HEK293 (cell line): ENCODE results near the gene IGSF11.

Experiments used
- CTCF ChIA-PET: fragments of 350-600 bp; formaldehyde crosslinking; extraction: SDS; loops from one replicate; lab custom pipeline; 2021; ENCODE audit warnings: antibody characterized with exemption; lab: Yijun Ruan, JAX
- POLR2A ChIA-PET: fragments of 300-600 bp; formaldehyde crosslinking; extraction: SDS; loops from one replicate; lab custom pipeline; 2020; ENCODE audit warnings: antibody characterized with exemption, inconsistent platforms; lab: Yijun Ruan, JAX
- H3K27ac ChIP-seq: fragments of 200-500 bp; sonication (Bioruptor generic); 2 replicates; pipeline ENCODE4 v1.5.1; 2014; ENCODE audit warnings: low read depth, low read length, control low read depth, inconsistent platforms; ENCODE audit errors: extremely low read depth
- H3K36me3 ChIP-seq, 2 experiments: fragments of 200-500 bp in 1 of 2; sonication (Bioruptor generic) in 1 of 2; 1 replicate in 1 of 2; 2 replicates in 1 of 2; pipeline ENCODE4 v1.5.1; 2014 to 2017; ENCODE audit warnings: inconsistent platforms in 2 of 2, low read length in 2 of 2; ENCODE audit not compliant: control insufficient read depth in 2 of 2, insufficient read depth in 1 of 2
- H3K4me1 ChIP-seq: fragments of 200-500 bp; sonication (Bioruptor generic); 2 replicates; pipeline ENCODE4 v1.5.1; 2014; ENCODE audit warnings: mild to moderate bottlenecking, low read length, inconsistent platforms; ENCODE audit not compliant: control insufficient read depth, insufficient read depth
- H3K4me3 ChIP-seq: 2 replicates; pipeline ENCODE4 v1.5.1; 2011; ENCODE audit warnings: low read depth, mild to moderate bottlenecking, control low read depth, low read length, moderate library complexity
- H3K9me3 ChIP-seq: fragments of 200-500 bp; sonication (Bioruptor generic); 2 replicates; pipeline ENCODE4 v1.5.1; 2014; ENCODE audit warnings: low read depth, low read length, inconsistent platforms; ENCODE audit not compliant: control insufficient read depth, insufficient read depth
- SCRT1 ChIP-seq: fragments of 450-650 bp; formaldehyde crosslinking; IDR thresholded peaks from 2 replicates; pipeline ENCODE4 v1.5.1; 2016; ENCODE audit warnings: missing biosample characterization, missing genetic modification characterization, borderline replicate concordance
- SETDB1 ChIP-seq: IDR thresholded peaks from one replicate; pipeline ENCODE4 v1.6.1; 2017; ENCODE audit warnings: mild to moderate bottlenecking, low read length, moderate library complexity, mixed read lengths; ENCODE audit not compliant: insufficient read length
- SP7 ChIP-seq: fragments of 450-650 bp; formaldehyde crosslinking; IDR thresholded peaks from 2 replicates; pipeline ENCODE4 v1.5.1; 2016; ENCODE audit warnings: missing biosample characterization, missing genetic modification characterization
- ZFHX2 ChIP-seq: fragments of 450-650 bp; formaldehyde crosslinking; conservative IDR thresholded peaks from 2 replicates; pipeline ENCODE4 v1.5.1; 2016; ENCODE audit warnings: missing biosample characterization, missing genetic modification characterization
- ZIC2 ChIP-seq: fragments of 450-650 bp; formaldehyde crosslinking; IDR thresholded peaks from 2 replicates; pipeline ENCODE4 v1.5.1; 2016; ENCODE audit warnings: missing biosample characterization, missing genetic modification characterization
- ZNF10 ChIP-seq: fragments of 450-650 bp; formaldehyde crosslinking; IDR thresholded peaks from 2 replicates; pipeline ENCODE4 v1.5.1; 2017; ENCODE audit warnings: missing biosample characterization, missing genetic modification characterization
- ZNF138 ChIP-seq: fragments of 450-650 bp; formaldehyde crosslinking; IDR thresholded peaks from 2 replicates; pipeline ENCODE4 v1.5.1; 2016; ENCODE audit warnings: missing biosample characterization, missing genetic modification characterization, borderline replicate concordance
- ZNF2 ChIP-seq: fragments of 450-650 bp; formaldehyde crosslinking; IDR thresholded peaks from 2 replicates; pipeline ENCODE4 v1.5.1; 2016; ENCODE audit warnings: missing biosample characterization, missing genetic modification characterization
- ZNF350 ChIP-seq: fragments of 450-650 bp; formaldehyde crosslinking; IDR thresholded peaks from 2 replicates; pipeline ENCODE4 v1.5.0; 2017; ENCODE audit warnings: missing biosample characterization, mild to moderate bottlenecking, missing genetic modification characterization
- ZNF354C ChIP-seq: fragments of 450-650 bp; formaldehyde crosslinking; IDR thresholded peaks from 2 replicates; pipeline ENCODE4 v1.5.1; 2016; ENCODE audit warnings: missing biosample characterization, missing genetic modification characterization, low read depth, borderline replicate concordance
- ZNF404 ChIP-seq: fragments of 450-650 bp; formaldehyde crosslinking; IDR thresholded peaks from 2 replicates; pipeline ENCODE4 v1.5.1; 2017; ENCODE audit warnings: missing biosample characterization, missing genetic modification characterization
- ZNF514 ChIP-seq: fragments of 450-650 bp; formaldehyde crosslinking; IDR thresholded peaks from 2 replicates; pipeline ENCODE4 v1.5.1; 2016; ENCODE audit warnings: missing biosample characterization, missing genetic modification characterization
- ZNF610 ChIP-seq: fragments of 450-650 bp; formaldehyde crosslinking; IDR thresholded peaks from 2 replicates; pipeline ENCODE4 v1.5.1; 2016; ENCODE audit warnings: missing biosample characterization, missing genetic modification characterization, borderline replicate concordance
- ZNF768 ChIP-seq: fragments of 450-650 bp; formaldehyde crosslinking; IDR thresholded peaks from 2 replicates; pipeline ENCODE4 v1.5.1; 2018; ENCODE audit warnings: missing biosample characterization, mild to moderate bottlenecking, missing genetic modification characterization
- ZNF776 ChIP-seq: fragments of 450-650 bp; formaldehyde crosslinking; IDR thresholded peaks from 2 replicates; pipeline ENCODE4 v1.5.0; 2017; ENCODE audit warnings: missing biosample characterization, missing genetic modification characterization, borderline replicate concordance
- ZNF777 ChIP-seq: fragments of 450-650 bp; formaldehyde crosslinking; IDR thresholded peaks from 2 replicates; pipeline ENCODE4 v1.5.1; 2017; ENCODE audit warnings: missing biosample characterization, missing genetic modification characterization, borderline replicate concordance
- ZNF791 ChIP-seq: fragments of 450-650 bp; formaldehyde crosslinking; IDR thresholded peaks from 2 replicates; pipeline ENCODE4 v1.5.1; 2016; ENCODE audit warnings: missing biosample characterization, missing genetic modification characterization
- ZXDB ChIP-seq: fragments of 450-650 bp; formaldehyde crosslinking; IDR thresholded peaks from 2 replicates; pipeline ENCODE4 v1.5.1; 2016; ENCODE audit warnings: missing biosample characterization, missing genetic modification characterization
- TF ChIP-seq, protein P1 (sequence below): fragments of 450-650 bp; formaldehyde crosslinking; IDR thresholded peaks from 2 replicates; pipeline ENCODE4 v1.5.1; 2016; ENCODE audit warnings: missing biosample characterization, missing genetic modification characterization, borderline replicate concordance
- TF ChIP-seq, protein P2 (sequence below): fragments of 450-650 bp; formaldehyde crosslinking; IDR thresholded peaks from 2 replicates; pipeline ENCODE4 v1.5.1; 2016; ENCODE audit warnings: missing biosample characterization, missing genetic modification characterization
- TF ChIP-seq, protein P3 (sequence below): fragments of 450-650 bp; formaldehyde crosslinking; IDR thresholded peaks from 2 replicates; pipeline ENCODE4 v1.5.1; 2016; ENCODE audit warnings: missing biosample characterization, missing genetic modification characterization, borderline replicate concordance
- TF ChIP-seq, protein P4 (sequence below): fragments of 450-650 bp; formaldehyde crosslinking; IDR thresholded peaks from 2 replicates; pipeline ENCODE4 v1.5.1; 2017; ENCODE audit warnings: missing biosample characterization, mild to moderate bottlenecking, missing genetic modification characterization, moderate library complexity
- TF ChIP-seq, protein P5 (sequence below): fragments of 450-650 bp; formaldehyde crosslinking; IDR thresholded peaks from 2 replicates; pipeline ENCODE4 v1.5.1; 2016; ENCODE audit warnings: missing biosample characterization, missing genetic modification characterization
- TF ChIP-seq, protein P6 (sequence below): fragments of 450-650 bp; formaldehyde crosslinking; IDR thresholded peaks from 2 replicates; pipeline ENCODE4 v1.5.1; 2016; ENCODE audit warnings: missing biosample characterization, missing genetic modification characterization

The IGSF11 gene

DNA sequence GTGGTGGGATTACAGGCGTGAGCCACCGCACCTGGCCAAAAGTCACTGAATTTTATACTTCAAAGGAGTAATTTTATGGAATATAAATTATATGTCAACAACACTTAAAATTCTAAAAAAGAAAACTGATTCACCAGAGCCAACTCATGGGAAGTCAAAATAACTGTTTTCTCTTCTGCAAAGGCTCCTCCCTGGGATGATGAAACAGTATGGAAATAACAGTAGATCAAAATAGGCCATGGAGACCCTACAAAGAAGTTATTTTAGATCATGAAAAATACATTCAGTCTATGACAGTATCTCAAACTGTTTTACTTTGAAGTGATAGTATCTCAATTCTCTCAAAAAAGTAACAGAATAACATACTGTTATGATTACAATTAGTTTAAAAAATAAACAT, 102.7 kb downstream of the IGSF11 start (continued):
- TF ChIP-seq, protein P1, sequence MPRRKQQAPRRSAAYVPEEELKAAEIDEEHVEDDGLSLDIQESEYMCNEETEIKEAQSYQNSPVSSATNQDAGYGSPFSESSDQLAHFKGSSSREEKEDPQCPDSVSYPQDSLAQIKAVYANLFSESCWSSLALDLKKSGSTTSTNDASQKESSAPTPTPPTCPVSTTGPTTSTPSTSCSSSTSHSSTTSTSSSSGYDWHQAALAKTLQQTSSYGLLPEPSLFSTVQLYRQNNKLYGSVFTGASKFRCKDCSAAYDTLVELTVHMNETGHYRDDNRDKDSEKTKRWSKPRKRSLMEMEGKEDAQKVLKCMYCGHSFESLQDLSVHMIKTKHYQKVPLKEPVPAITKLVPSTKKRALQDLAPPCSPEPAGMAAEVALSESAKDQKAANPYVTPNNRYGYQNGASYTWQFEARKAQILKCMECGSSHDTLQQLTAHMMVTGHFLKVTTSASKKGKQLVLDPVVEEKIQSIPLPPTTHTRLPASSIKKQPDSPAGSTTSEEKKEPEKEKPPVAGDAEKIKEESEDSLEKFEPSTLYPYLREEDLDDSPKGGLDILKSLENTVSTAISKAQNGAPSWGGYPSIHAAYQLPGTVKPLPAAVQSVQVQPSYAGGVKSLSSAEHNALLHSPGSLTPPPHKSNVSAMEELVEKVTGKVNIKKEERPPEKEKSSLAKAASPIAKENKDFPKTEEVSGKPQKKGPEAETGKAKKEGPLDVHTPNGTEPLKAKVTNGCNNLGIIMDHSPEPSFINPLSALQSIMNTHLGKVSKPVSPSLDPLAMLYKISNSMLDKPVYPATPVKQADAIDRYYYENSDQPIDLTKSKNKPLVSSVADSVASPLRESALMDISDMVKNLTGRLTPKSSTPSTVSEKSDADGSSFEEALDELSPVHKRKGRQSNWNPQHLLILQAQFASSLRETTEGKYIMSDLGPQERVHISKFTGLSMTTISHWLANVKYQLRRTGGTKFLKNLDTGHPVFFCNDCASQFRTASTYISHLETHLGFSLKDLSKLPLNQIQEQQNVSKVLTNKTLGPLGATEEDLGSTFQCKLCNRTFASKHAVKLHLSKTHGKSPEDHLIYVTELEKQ: no peak
- TF ChIP-seq ZNF404 (tag by site-specific recombination): no peak
- TF ChIP-seq, protein P2, sequence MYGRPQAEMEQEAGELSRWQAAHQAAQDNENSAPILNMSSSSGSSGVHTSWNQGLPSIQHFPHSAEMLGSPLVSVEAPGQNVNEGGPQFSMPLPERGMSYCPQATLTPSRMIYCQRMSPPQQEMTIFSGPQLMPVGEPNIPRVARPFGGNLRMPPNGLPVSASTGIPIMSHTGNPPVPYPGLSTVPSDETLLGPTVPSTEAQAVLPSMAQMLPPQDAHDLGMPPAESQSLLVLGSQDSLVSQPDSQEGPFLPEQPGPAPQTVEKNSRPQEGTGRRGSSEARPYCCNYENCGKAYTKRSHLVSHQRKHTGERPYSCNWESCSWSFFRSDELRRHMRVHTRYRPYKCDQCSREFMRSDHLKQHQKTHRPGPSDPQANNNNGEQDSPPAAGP: no peak
- TF ChIP-seq, all 188 proteins: peak for 0

DNA sequence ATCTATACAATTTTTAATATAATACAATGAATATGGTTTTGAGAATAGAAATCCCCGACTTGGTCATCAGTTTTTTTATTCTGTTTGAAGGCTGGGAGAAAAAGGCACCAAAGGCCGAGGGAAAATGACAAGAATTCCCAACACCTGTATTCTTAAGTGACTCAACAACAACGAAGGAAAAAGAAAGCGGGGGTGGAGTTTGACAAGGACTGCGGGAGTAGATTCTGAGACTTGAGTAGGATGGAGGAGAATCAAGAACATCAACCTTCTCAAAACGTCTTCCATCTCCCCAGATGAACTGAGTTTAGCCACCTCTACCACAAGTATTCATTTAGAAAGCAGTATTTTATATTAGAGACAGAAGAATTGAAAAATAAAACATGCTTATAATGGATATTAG, 107.2 kb downstream of the IGSF11 start:
- Histone ChIP-seq H3K9me3 (no peaks in the 10 kb centered on the region), H3K4me3 (no peak overlapping the region), H3K27ac (no peak overlapping the region), H3K36me3 (no peaks in the 10 kb centered on the region), H3K4me1 (no peaks in the 10 kb centered on the region)
- CTCF ChIA-PET: no interaction called here
- TF ChIP-seq ZNF514 (tag by site-specific recombination) (no peak), ZNF776 (tag by site-specific recombination) (no peak), ZXDB (tag by site-specific recombination) (no peak), ZNF138 (tag by site-specific recombination) (no peak), ZNF10 (no peak), ZNF791 (tag by site-specific recombination) (no peak), SETDB1 (no peak), ZNF350 (tag by site-specific recombination) (no peak), ZNF610 (tag by site-specific recombination) (no peak)
- POLR2A ChIA-PET: no interaction called here

DNA sequence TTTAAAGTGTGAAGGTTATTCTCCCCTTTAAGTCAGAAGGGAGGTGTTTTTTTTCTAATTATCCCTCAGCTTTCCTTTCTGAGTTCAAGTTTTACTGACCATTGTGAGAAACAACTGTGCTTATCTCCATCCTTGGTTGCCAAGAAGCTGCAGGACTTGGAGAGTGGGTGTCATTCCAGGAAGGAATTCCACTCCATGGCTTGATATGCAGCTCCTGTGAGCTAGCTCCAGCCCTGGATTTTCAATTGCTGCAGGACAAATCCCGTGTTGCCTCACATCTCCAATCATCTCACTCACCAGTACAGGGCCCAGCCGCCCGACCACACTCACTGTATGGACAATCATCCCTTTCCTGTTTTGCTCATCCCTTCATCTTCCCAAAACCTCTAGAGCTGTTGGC, 122.5 kb downstream of the IGSF11 start:
- no peak overlapping the region for H3K27ac ChIP-seq
- ChIA-PET POLR2A (no interaction called here), CTCF (interaction anchor here (1.0 kb wide), 1 partner anchor 49 kb away, joined by 3 read pairs; no protein-coding TSS in a partner anchor)
- H3K9me3 ChIP-seq: no peaks in the 10 kb centered on the region
- no peaks in the 10 kb centered on the region for H3K36me3 ChIP-seq
- no peaks in the 10 kb centered on the region for H3K4me1 ChIP-seq
- no peak overlapping the region for H3K4me3 ChIP-seq
- no peak for TF ChIP-seq ZNF354C
- TF ChIP-seq, protein P3, sequence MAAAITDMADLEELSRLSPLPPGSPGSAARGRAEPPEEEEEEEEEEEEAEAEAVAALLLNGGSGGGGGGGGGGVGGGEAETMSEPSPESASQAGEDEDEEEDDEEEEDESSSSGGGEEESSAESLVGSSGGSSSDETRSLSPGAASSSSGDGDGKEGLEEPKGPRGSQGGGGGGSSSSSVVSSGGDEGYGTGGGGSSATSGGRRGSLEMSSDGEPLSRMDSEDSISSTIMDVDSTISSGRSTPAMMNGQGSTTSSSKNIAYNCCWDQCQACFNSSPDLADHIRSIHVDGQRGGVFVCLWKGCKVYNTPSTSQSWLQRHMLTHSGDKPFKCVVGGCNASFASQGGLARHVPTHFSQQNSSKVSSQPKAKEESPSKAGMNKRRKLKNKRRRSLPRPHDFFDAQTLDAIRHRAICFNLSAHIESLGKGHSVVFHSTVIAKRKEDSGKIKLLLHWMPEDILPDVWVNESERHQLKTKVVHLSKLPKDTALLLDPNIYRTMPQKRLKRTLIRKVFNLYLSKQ (tag by site-specific recombination): no peak
- TF ChIP-seq SP7 (tag by site-specific recombination): no peak
- TF ChIP-seq ZFHX2 (tag by site-specific recombination): no peak
- TF ChIP-seq, protein P4, sequence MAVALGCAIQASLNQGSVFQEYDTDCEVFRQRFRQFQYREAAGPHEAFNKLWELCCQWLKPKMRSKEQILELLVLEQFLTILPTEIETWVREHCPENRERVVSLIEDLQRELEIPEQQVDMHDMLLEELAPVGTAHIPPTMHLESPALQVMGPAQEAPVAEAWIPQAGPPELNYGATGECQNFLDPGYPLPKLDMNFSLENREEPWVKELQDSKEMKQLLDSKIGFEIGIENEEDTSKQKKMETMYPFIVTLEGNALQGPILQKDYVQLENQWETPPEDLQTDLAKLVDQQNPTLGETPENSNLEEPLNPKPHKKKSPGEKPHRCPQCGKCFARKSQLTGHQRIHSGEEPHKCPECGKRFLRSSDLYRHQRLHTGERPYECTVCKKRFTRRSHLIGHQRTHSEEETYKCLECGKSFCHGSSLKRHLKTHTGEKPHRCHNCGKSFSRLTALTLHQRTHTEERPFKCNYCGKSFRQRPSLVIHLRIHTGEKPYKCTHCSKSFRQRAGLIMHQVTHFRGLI (tag by site-specific recombination): no peak
- TF ChIP-seq ZNF2 (tag by site-specific recombination): no peak
- TF ChIP-seq ZNF768 (tag by site-specific recombination): no peak
- TF ChIP-seq, protein P5, sequence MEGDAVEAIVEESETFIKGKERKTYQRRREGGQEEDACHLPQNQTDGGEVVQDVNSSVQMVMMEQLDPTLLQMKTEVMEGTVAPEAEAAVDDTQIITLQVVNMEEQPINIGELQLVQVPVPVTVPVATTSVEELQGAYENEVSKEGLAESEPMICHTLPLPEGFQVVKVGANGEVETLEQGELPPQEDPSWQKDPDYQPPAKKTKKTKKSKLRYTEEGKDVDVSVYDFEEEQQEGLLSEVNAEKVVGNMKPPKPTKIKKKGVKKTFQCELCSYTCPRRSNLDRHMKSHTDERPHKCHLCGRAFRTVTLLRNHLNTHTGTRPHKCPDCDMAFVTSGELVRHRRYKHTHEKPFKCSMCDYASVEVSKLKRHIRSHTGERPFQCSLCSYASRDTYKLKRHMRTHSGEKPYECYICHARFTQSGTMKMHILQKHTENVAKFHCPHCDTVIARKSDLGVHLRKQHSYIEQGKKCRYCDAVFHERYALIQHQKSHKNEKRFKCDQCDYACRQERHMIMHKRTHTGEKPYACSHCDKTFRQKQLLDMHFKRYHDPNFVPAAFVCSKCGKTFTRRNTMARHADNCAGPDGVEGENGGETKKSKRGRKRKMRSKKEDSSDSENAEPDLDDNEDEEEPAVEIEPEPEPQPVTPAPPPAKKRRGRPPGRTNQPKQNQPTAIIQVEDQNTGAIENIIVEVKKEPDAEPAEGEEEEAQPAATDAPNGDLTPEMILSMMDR (tag by site-specific recombination): no peak
- TF ChIP-seq, protein P6, sequence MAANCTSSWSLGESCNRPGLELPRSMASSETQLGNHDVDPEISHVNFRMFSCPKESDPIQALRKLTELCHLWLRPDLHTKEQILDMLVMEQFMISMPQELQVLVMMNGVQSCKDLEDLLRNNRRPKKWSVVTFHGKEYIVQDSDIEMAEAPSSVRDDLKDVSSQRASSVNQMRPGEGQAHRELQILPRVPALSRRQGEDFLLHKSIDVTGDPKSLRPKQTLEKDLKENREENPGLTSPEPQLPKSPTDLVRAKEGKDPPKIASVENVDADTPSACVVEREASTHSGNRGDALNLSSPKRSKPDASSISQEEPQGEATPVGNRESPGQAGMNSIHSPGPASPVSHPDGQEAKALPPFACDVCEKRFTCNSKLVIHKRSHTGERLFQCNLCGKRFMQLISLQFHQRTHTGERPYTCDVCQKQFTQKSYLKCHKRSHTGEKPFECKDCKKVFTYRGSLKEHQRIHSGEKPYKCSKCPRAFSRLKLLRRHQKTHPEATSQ (tag by site-specific recombination): no peak
- TF ChIP-seq SCRT1: no peak
- TF ChIP-seq ZNF777 (tag by site-specific recombination): no peak
- no peak for TF ChIP-seq ZIC2
- TF ChIP-seq ZNF404 (tag by site-specific recombination): no peak
